Activated effector memory CD4-positive, alpha-beta T cell treated with Interleukin-2 at 50 U/mL for 16 hours (primary cell): ENCODE results near the gene FLNB.

Experiments used
- DNase-seq: peaks from one replicate; pipeline ENCODE4 v3.0.0-alpha.2; 2020

FLNB gene

GRCh38 chr3:58173029-58173668, 164.9 kb downstream of the FLNB start:
- no peak for DNase-seq

GRCh38 chr3:58173669-58174398, 165.6 kb downstream of the FLNB start:
- no peak for DNase-seq

- DNase-seq = no peak
Measured at GRCh38 chr3:58175187-58175436, 166.9 kb downstream of the FLNB start.

- no peak for DNase-seq
Measured at GRCh38 chr3:58175437-58176184, 167.4 kb downstream of the FLNB start.

- DNase-seq = no peak
Measured at GRCh38 chr3:58176185-58176530, 167.9 kb downstream of the FLNB start.

GRCh38 chr3:58176827-58177489, 168.7 kb downstream of the FLNB start:
- DNase-seq = no peak

- peak; percentile 76 for DNase-seq
Measured at GRCh38 chr3:58177747-58178527, 169.7 kb downstream of the FLNB start.

- DNase-seq = no peak
Measured at GRCh38 chr3:58178528-58179234, 170.5 kb downstream of the FLNB start.

- no peak for DNase-seq
Measured at GRCh38 chr3:58179235-58180098, 171.2 kb downstream of the FLNB start.

- DNase-seq = no peak
Measured at GRCh38 chr3:58180099-58180880, 172.1 kb downstream of the FLNB start.

- DNase-seq = no peak
Measured at GRCh38 chr3:58180940-58181587, 172.8 kb downstream of the FLNB start.

- no peak for DNase-seq
Measured at GRCh38 chr3:58183221-58183620, 175.0 kb downstream of the FLNB start.

GRCh38 chr3:58183891-58184290, 175.7 kb downstream of the FLNB start:
- no peak for DNase-seq

GRCh38 chr3:58184309-58184981, 176.2 kb downstream of the FLNB start:
- no peak for DNase-seq

GRCh38 chr3:58184982-58185360, 176.7 kb downstream of the FLNB start:
- no peak for DNase-seq

- DNase-seq = no peak
Measured at GRCh38 chr3:58188173-58188564, 179.9 kb downstream of the FLNB start.

GRCh38 chr3:58188921-58189451, 180.8 kb downstream of the FLNB start:
- DNase-seq = no peak

GRCh38 chr3:58189691-58190090, 181.5 kb downstream of the FLNB start:
- DNase-seq = no peak

GRCh38 chr3:58190291-58190690, 182.1 kb downstream of the FLNB start:
- no peak for DNase-seq
